Bronchial epithelial cell (primary cell): ENCODE measurements around the gene GID4. TPM values are rescaled to one million over a fixed set of nuclear protein-coding genes. Genes with fewer than 3 reads are reported as not detected.

Source experiments
- DNase-seq: peaks from one replicate; pipeline ENCODE4 v3.0.0-alpha.2; 2010; ENCODE audit warnings: low read depth
- FAIRE-seq: peaks from 2 replicates; lab custom pipeline; 2011; peaks lifted over from hg19 to GRCh38; lab: Jason Lieb, UNC
- H3K27me3 ChIP-seq: 2 replicates; pipeline ENCODE4 v1.5.1; 2011; ENCODE audit warnings: low read length; ENCODE audit not compliant: control insufficient read depth, insufficient read depth
- H3K36me3 ChIP-seq: 2 replicates; pipeline ENCODE4 v1.5.1; 2011; ENCODE audit warnings: low read length; ENCODE audit not compliant: control insufficient read depth, insufficient read depth
- H3K4me3 ChIP-seq: 2 replicates; pipeline ENCODE4 v1.5.1; 2011; ENCODE audit warnings: mild to moderate bottlenecking, low read depth, low read length, control low read depth
- CTCF ChIP-seq: IDR thresholded peaks from 2 replicates; pipeline ENCODE4 v1.5.1; 2011; ENCODE audit warnings: mild to moderate bottlenecking, moderate library complexity, low read length, control low read depth, inconsistent platforms; ENCODE audit not compliant: insufficient read depth, severe bottlenecking
- total RNA-seq: library from RNA; depleted of rRNA; stranded (reverse); fragments of >200 nt; gene quantifications from 2 replicates; pipeline ENCODE4 v1.2.1, GENCODE V29; 2014

Gene GID4
- total RNA-seq = 5.3 and 6.5 TPM in 2 replicates

DNA sequence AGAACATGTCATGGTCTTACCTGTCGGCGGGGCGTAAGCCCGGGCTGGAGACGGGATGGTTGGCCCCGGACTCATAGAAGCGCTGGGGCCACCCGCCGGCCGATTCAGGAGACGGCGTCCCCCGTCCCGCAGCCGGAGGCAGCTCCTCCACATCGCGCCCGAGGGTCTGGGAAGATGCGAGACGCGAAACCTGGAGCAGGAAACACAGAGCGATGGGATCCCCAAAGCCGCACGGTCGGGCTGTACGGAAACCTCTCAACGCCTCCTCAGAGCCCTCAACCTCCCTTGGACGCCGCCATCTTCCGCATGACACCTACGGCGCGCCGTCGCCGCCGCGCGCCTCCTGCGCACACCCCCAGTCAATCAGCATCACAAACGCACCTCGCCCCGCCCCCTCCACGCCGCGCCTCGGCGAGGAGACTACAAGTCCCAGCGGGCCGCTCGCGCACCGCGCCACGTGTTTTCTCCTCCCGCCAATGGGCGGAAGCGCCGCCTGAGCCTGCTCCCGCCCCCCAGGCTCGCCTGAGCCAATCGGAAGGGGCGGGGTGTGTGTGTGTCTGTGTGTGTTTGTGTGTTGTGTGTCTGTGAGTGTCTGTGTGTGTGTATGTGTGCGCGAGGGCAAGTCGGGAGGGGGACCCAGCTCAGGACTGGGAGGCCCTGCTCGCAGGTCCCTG is at the start of gene GID4, which contains the start of gene ATPAF2:
GID4 (plus strand) TSS at position 548 of the 674 bp plus-strand sequence; CDS start at position 605, 57 bp downstream.
ATPAF2 (minus strand) TSS at position 308 of the 674 bp plus-strand sequence; CDS start at position 153, 155 bp downstream.
- DNase-seq (peak; percentile 92), FAIRE-seq (no peak)
- H3K4me3 ChIP-seq = peak within 1 kb of the TSS; percentile 76
- peak; percentile 22 for TF ChIP-seq CTCF
- H3K27me3 ChIP-seq = no peaks in the 10 kb centered on the region
- H3K36me3 ChIP-seq = peaks cover 2% of the 10 kb centered on the region

DNA sequence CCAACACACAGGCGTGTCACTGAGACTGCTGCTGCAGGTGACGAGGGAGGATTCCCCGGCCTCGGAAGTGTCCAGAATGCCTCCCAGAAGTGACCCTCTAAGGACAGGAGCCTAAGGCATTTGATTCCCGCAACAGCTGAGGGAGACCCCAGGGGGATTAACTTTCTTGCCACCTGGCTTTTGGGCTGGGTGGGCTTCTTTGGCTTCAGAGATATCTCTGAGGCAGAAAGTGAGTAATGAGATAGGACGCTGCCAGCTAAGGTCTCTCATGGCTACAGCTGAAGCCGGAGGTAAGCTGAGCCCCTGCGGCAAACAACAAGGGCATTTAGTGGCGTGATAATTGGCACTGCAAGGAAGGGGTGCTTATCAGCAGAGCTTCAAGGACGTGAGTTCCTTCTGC is 49.6 kb upstream of the GID4 start:
- Histone ChIP-seq H3K4me3 (no peak overlapping the region), H3K36me3 (no peaks in the 10 kb centered on the region), H3K27me3 (no peaks in the 10 kb centered on the region)
- no peak for FAIRE-seq
- no peak for DNase-seq
- no peak for TF ChIP-seq CTCF

- FAIRE-seq (peak; percentile 28), DNase-seq (peak; percentile 25)
- no peak for TF ChIP-seq CTCF
- Histone ChIP-seq H3K36me3 (no peaks in the 10 kb centered on the region), H3K27me3 (no peaks in the 10 kb centered on the region), H3K4me3 (no peak overlapping the region)
These were observed 48.9 kb upstream of the GID4 start for GRCh38 chr17:17990282-17990681.

- FAIRE-seq (no peak), DNase-seq (no peak)
- H3K4me3 ChIP-seq = no peak overlapping the region
- H3K36me3 ChIP-seq = no peaks in the 10 kb centered on the region
- no peak for TF ChIP-seq CTCF
- H3K27me3 ChIP-seq = no peaks in the 10 kb centered on the region
These were observed 45.8 kb upstream of the GID4 start for GRCh38 chr17:17993366-17993765.

- no peaks in the 10 kb centered on the region for H3K36me3 ChIP-seq
- H3K4me3 ChIP-seq = no peak overlapping the region
- FAIRE-seq (no peak), DNase-seq (no peak)
- TF ChIP-seq CTCF = no peak
- H3K27me3 ChIP-seq = no peaks in the 10 kb centered on the region
These were observed 45.4 kb upstream of the GID4 start for GRCh38 chr17:17993852-17994251.
